Measurements from ENCODE around the gene GCNT2. TPM values are rescaled to one million over a fixed set of nuclear protein-coding genes. Genes with fewer than 3 reads are reported as not detected.
"Not testable (repeated sequence)": the region's sequence is repeated elsewhere in the genome, so short reads cannot be mapped to it uniquely, and the experiment has no call there.

The GCNT2 gene
- total RNA-seq, 6 donors from 2014 or later, result 18.7 to 97.4 (median 44.5) TPM

- Histone ChIP-seq H3K36me3 (no peaks in the 10 kb centered on the region), H3K4me3 (peak overlapping the region in 2 of 4 donors; percentile 13 to 29), H3K27me3 (no peaks in the 10 kb centered on the region), H3K4me1 (peaks cover 4 to 24% (median 17%) of the 10 kb centered on the region in 4 donors), H3K27ac (peak overlapping the region; percentile 69 to 80 (median 75)), H3K9me3 (no peaks in the 10 kb centered on the region)
- no peak for ATAC-seq (ENCODE audit: low FRiP score in 2 of 2)
- WGBS, 2 donors, result 68 to 74% methylated on average over 21 of the region's 21 CpGs
- TF ChIP-seq POLR2AphosphoS5 (IDR thresholded peaks at IDR 0.05), result peak in 1 of 2 donors; percentile 19
- no peak for TF ChIP-seq CTCF (IDR thresholded peaks at IDR 0.05)
- peak in 1 of 4 donors; percentile 41 for TF ChIP-seq POLR2A (IDR thresholded peaks at IDR 0.05)
- TF ChIP-seq EP300 (IDR thresholded peaks at IDR 0.05), result no peak
- DNase-seq, result peak in 1 of 2 donors; percentile 49
These were observed 1.9 kb downstream of the GCNT2 start for GRCh38 chr6:10522929-10523573.

- ATAC-seq (ENCODE audit: low FRiP score in 2 of 2), result no peak
- Histone ChIP-seq H3K36me3 (no peaks in the 10 kb centered on the region), H3K4me3 (no peak overlapping the region), H3K9me3 (no peaks in the 10 kb centered on the region), H3K27ac (no peak overlapping the region), H3K4me1 (peaks cover 0 to 22% (median 6%) of the 10 kb centered on the region in 4 donors), H3K27me3 (no peaks in the 10 kb centered on the region)
- no peak for DNase-seq
- 80 to 89% methylated on average over 6 of the region's 6 CpGs for WGBS, 2 donors
- TF ChIP-seq EP300 (IDR thresholded peaks at IDR 0.05), result no peak
- TF ChIP-seq POLR2AphosphoS5 (IDR thresholded peaks at IDR 0.05), result no peak
- TF ChIP-seq POLR2A (IDR thresholded peaks at IDR 0.05), result no peak
- no peak for TF ChIP-seq CTCF (IDR thresholded peaks at IDR 0.05)
These were observed 5.0 kb downstream of the GCNT2 start for GRCh38 chr6:10526156-10526555.

- Histone ChIP-seq H3K4me3 (peak overlapping the region; percentile 11 to 51 (median 46)), H3K27ac (peak overlapping the region; percentile 80 to 88 (median 84)), H3K36me3 (no peaks in the 10 kb centered on the region), H3K27me3 (no peaks in the 10 kb centered on the region), H3K4me1 (peaks cover 0 to 35% (median 13%) of the 10 kb centered on the region in 4 donors), H3K9me3 (no peaks in the 10 kb centered on the region)
- 5 to 8% methylated on average over 11 of the region's 11 CpGs for WGBS, 2 donors
- peak; percentile 72 to 90 for ATAC-seq (ENCODE audit: low FRiP score in 2 of 2)
- no peak for TF ChIP-seq CTCF (IDR thresholded peaks at IDR 0.05)
- peak in 1 of 4 donors; percentile 62 for TF ChIP-seq EP300 (IDR thresholded peaks at IDR 0.05)
- peak in 1 of 2 donors; percentile 72 for TF ChIP-seq POLR2AphosphoS5 (IDR thresholded peaks at IDR 0.05)
- TF ChIP-seq POLR2A (IDR thresholded peaks at IDR 0.05), result peak in 3 of 4 donors; percentile 39 to 83 (median 58)
- peak in 1 of 2 donors; percentile 74 for DNase-seq
These were observed 7.2 kb downstream of the GCNT2 start for GRCh38 chr6:10528158-10528981.

- peak in 1 of 2 donors; percentile 77 for DNase-seq
- Histone ChIP-seq H3K9me3 (no peaks in the 10 kb centered on the region), H3K4me3 (peak overlapping the region in 3 of 4 donors; percentile 41 to 51 (median 50)), H3K36me3 (no peaks in the 10 kb centered on the region), H3K4me1 (peaks cover 0 to 35% (median 16%) of the 10 kb centered on the region in 4 donors), H3K27me3 (no peaks in the 10 kb centered on the region), H3K27ac (peak overlapping the region; percentile 80 to 88 (median 84))
- TF ChIP-seq EP300 (IDR thresholded peaks at IDR 0.05) (no peak), POLR2A (IDR thresholded peaks at IDR 0.05) (peak in 3 of 4 donors; percentile 30 to 77 (median 45)), POLR2AphosphoS5 (IDR thresholded peaks at IDR 0.05) (peak in 1 of 2 donors; percentile 67)
- ATAC-seq (ENCODE audit: low FRiP score in 2 of 2), result peak; percentile 56 to 75
- 45 to 54% methylated on average over 16 of the region's 16 CpGs for WGBS, 2 donors
These were observed 8.2 kb downstream of the GCNT2 start for GRCh38 chr6:10529231-10529801.

- ATAC-seq (ENCODE audit: low FRiP score in 2 of 2); H3K36me3 ChIP-seq; DNase-seq; H3K9me3 ChIP-seq; H3K27me3 ChIP-seq: not testable (repeated sequence)
- Histone ChIP-seq H3K4me3 (peak overlapping the region in 3 of 4 donors; percentile 41 to 51 (median 50)), H3K27ac (peak overlapping the region in 3 of 4 donors; percentile 80 to 88 (median 85)), H3K4me1 (peaks cover 0 to 40% (median 22%) of the 10 kb centered on the region in 4 donors)
- 73 to 74% methylated on average over 13 of the region's 13 CpGs for WGBS, 2 donors
These were observed 8.8 kb downstream of the GCNT2 start for GRCh38 chr6:10529828-10530374.

Data from upper lobe of left lung (tissue), 6 donors.